HepG2 (cell line): ENCODE measurements around the gene DLG5.

Source experiments
- EP300 ChIP-seq, 3 experiments: sonication (generic) in 1 of 3; formaldehyde crosslinking in 1 of 3; IDR thresholded peaks; 2 replicates each; pipeline versions ENCODE4 v1.5.1 to v1.6.1; 2011 to 2020; ENCODE audit warnings: low read depth in 2 of 3, low read length in 2 of 3, borderline replicate concordance in 1 of 3, improper control_type of control experiment in 1 of 3, mild to moderate bottlenecking in 1 of 3, missing genetic modification reagents in 1 of 3, moderate library complexity in 1 of 3
- GABPA ChIP-seq, 2 experiments: IDR thresholded peaks; 2 replicates each; pipeline ENCODE4 v1.6.1; 2011 to 2016; ENCODE audit warnings: low read depth in 2 of 2, low read length in 1 of 2, missing biosample characterization in 1 of 2, missing genetic modification characterization in 1 of 2
- MTA1 ChIP-seq: sonication (generic); formaldehyde crosslinking; IDR thresholded peaks from 2 replicates; pipeline ENCODE4 v1.4.0; 2020; ENCODE audit warnings: missing genetic modification reagents, mild to moderate bottlenecking, borderline replicate concordance
- POLR2A ChIP-seq, 2 experiments: IDR thresholded peaks; 2 replicates each; pipeline ENCODE4 v1.6.1; 2011; ENCODE audit warnings: low read depth in 2 of 2, low read length in 2 of 2, mild to moderate bottlenecking in 1 of 2, moderate library complexity in 1 of 2; ENCODE audit not compliant: insufficient read depth in 1 of 2
- PRPF4 ChIP-seq: fragments of 200-400 bp; formaldehyde crosslinking; IDR thresholded peaks from 2 replicates; pipeline ENCODE4 v1.6.1; 2016; ENCODE audit warnings: low read length, low read depth; ENCODE audit not compliant: poor library complexity, severe bottlenecking
- SOX13 ChIP-seq, 3 experiments: fragments of 450-650 bp in 1 of 3; sonication (generic) in 1 of 3; formaldehyde crosslinking in 1 of 3; IDR thresholded peaks in 2 of 3; conservative IDR thresholded peaks in 1 of 3; 2 replicates each; pipeline versions ENCODE4 v1.5.0 to v1.6.1; 2016 to 2020; ENCODE audit warnings: antibody characterized with exemption in 1 of 3, mild to moderate bottlenecking in 1 of 3, missing compliant biosample characterization in 1 of 3, missing genetic modification reagents in 1 of 3, moderate library complexity in 1 of 3
- SOX6 ChIP-seq, 2 experiments: fragments of 450-650 bp in 1 of 2; sonication (generic) in 1 of 2; formaldehyde crosslinking in 1 of 2; IDR thresholded peaks; 2 replicates each; pipeline versions ENCODE4 v1.4.0 to v1.6.1; 2017 to 2020; ENCODE audit warnings: antibody characterized with exemption in 1 of 2, mild to moderate bottlenecking in 1 of 2, missing genetic modification reagents in 1 of 2
- TCF12 ChIP-seq, 2 experiments: fragments of 450-650 bp in 1 of 2; sonication (generic) in 1 of 2; formaldehyde crosslinking in 1 of 2; IDR thresholded peaks; 2 replicates each; pipeline versions ENCODE4 v1.6.1 to v1.8.0; 2017 to 2022; ENCODE audit warnings: antibody characterized with exemption in 1 of 2, mild to moderate bottlenecking in 1 of 2, missing genetic modification reagents in 1 of 2, moderate library complexity in 1 of 2
- ZNF878 ChIP-seq: sonication (generic); formaldehyde crosslinking; IDR thresholded peaks from 2 replicates; pipeline ENCODE4 v1.8.1; 2023; ENCODE audit warnings: mild to moderate bottlenecking, missing genetic modification reagents, moderate library complexity
- ZSCAN20 ChIP-seq: sonication (generic); formaldehyde crosslinking; IDR thresholded peaks from 2 replicates; pipeline ENCODE4 v1.4.0; 2020; ENCODE audit warnings: missing genetic modification reagents, mild to moderate bottlenecking, borderline replicate concordance
- TF ChIP-seq, protein P1 (sequence below): sonication (generic); formaldehyde crosslinking; IDR thresholded peaks from 2 replicates; pipeline ENCODE4 v1.5.0; 2020; ENCODE audit warnings: mild to moderate bottlenecking, missing genetic modification reagents, moderate library complexity
- TF ChIP-seq, protein P2 (sequence below): sonication (generic); formaldehyde crosslinking; conservative IDR thresholded peaks from 2 replicates; pipeline ENCODE4 v1.5.0; 2020; ENCODE audit warnings: missing genetic modification reagents
- TF ChIP-seq, protein P3 (sequence below): sonication (generic); formaldehyde crosslinking; IDR thresholded peaks from 2 replicates; pipeline ENCODE4 v1.4.0; 2020; ENCODE audit warnings: missing genetic modification reagents

DNA sequence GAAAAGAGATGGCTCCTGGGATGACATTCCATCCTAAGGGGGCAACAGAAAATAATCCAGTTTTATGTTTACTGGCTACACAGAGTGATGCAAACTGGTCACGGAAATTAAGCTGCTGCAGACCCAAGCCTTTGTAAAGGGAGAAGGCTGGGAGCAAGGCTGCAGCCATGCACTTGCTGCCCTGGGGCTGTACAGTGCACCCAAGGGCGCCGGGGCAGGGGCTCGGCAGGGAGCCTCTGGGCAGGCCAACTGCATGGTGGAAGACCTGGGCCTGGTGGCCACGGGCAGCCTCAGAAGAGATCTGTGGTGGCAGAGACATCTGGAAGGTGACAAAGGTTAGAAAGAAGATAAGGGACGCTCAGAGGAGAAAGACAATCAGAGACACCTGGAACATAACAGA is 113.8 kb downstream of the DLG5 start:
- TF ChIP-seq ZNF878 (CRISPR knock-in tag) (no peak), POLR2A (IDR thresholded peaks at IDR 0.05; ENCODE audit: insufficient read depth in 1 of 2, low read depth in 2 of 2, low read length in 2 of 2) (no peak), PRPF4 (no peak), SOX6 (IDR thresholded peaks at IDR 0.05) (no peak), SOX6 (CRISPR knock-in tag; IDR thresholded peaks at IDR 0.05) (no peak), SOX13 (IDR thresholded peaks at IDR 0.05) (no peak), SOX13 (CRISPR knock-in tag; conservative IDR thresholded peaks at IDR 0.05 in 1 of 2, IDR thresholded peaks at IDR 0.05 in 1 of 2) (no peak), GABPA (IDR thresholded peaks at IDR 0.05; ENCODE audit: low read depth, low read length) (no peak), GABPA (CRISPR knock-in tag; IDR thresholded peaks at IDR 0.05; ENCODE audit: low read depth) (no peak), ZSCAN20 (CRISPR knock-in tag) (no peak), EP300 (IDR thresholded peaks at IDR 0.05; ENCODE audit: low read depth in 2 of 2, low read length in 2 of 2) (no peak), EP300 (CRISPR knock-in tag; IDR thresholded peaks at IDR 0.05; ENCODE audit: borderline replicate concordance) (no peak), TCF12 (IDR thresholded peaks at IDR 0.05) (no peak), TCF12 (CRISPR knock-in tag; IDR thresholded peaks at IDR 0.05) (no peak), MTA1 (CRISPR knock-in tag) (no peak)
- TF ChIP-seq, protein P1, sequence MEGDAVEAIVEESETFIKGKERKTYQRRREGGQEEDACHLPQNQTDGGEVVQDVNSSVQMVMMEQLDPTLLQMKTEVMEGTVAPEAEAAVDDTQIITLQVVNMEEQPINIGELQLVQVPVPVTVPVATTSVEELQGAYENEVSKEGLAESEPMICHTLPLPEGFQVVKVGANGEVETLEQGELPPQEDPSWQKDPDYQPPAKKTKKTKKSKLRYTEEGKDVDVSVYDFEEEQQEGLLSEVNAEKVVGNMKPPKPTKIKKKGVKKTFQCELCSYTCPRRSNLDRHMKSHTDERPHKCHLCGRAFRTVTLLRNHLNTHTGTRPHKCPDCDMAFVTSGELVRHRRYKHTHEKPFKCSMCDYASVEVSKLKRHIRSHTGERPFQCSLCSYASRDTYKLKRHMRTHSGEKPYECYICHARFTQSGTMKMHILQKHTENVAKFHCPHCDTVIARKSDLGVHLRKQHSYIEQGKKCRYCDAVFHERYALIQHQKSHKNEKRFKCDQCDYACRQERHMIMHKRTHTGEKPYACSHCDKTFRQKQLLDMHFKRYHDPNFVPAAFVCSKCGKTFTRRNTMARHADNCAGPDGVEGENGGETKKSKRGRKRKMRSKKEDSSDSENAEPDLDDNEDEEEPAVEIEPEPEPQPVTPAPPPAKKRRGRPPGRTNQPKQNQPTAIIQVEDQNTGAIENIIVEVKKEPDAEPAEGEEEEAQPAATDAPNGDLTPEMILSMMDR (CRISPR knock-in tag), result no peak
- TF ChIP-seq, protein P2, sequence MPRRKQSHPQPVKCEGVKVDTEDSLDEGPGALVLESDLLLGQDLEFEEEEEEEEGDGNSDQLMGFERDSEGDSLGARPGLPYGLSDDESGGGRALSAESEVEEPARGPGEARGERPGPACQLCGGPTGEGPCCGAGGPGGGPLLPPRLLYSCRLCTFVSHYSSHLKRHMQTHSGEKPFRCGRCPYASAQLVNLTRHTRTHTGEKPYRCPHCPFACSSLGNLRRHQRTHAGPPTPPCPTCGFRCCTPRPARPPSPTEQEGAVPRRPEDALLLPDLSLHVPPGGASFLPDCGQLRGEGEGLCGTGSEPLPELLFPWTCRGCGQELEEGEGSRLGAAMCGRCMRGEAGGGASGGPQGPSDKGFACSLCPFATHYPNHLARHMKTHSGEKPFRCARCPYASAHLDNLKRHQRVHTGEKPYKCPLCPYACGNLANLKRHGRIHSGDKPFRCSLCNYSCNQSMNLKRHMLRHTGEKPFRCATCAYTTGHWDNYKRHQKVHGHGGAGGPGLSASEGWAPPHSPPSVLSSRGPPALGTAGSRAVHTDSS (CRISPR knock-in tag), result no peak
- TF ChIP-seq, protein P3, sequence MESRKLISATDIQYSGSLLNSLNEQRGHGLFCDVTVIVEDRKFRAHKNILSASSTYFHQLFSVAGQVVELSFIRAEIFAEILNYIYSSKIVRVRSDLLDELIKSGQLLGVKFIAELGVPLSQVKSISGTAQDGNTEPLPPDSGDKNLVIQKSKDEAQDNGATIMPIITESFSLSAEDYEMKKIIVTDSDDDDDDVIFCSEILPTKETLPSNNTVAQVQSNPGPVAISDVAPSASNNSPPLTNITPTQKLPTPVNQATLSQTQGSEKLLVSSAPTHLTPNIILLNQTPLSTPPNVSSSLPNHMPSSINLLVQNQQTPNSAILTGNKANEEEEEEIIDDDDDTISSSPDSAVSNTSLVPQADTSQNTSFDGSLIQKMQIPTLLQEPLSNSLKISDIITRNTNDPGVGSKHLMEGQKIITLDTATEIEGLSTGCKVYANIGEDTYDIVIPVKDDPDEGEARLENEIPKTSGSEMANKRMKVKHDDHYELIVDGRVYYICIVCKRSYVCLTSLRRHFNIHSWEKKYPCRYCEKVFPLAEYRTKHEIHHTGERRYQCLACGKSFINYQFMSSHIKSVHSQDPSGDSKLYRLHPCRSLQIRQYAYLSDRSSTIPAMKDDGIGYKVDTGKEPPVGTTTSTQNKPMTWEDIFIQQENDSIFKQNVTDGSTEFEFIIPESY (CRISPR knock-in tag), result no peak
